Endothelial cell of umbilical vein (primary cell): ENCODE measurements around the gene GABPB1. TPM values are rescaled to one million over a fixed set of nuclear protein-coding genes. Genes with fewer than 3 reads are reported as not detected.

Experiments
- BruUV-seq: library from RNA; stranded (reverse); fragments of 400-500 nt; replicated peaks from 2 replicates; lab custom pipeline; 2021; lab: Mats Ljungman, UMichigan
- CTCF ChIA-PET: fragments of 300-600, 350-600 bp; sonication (Branson Sonifier 250); formaldehyde crosslinking; loops from one replicate; lab custom pipeline; 2021; ENCODE audit warnings: antibody characterized with exemption, inconsistent platforms; lab: Charles Lee
- POLR2A ChIA-PET: fragments of 300-600, 350-600 bp; sonication (Branson Sonifier 250); formaldehyde crosslinking; loops from one replicate; lab custom pipeline; 2021; ENCODE audit warnings: antibody characterized with exemption, inconsistent platforms; lab: Charles Lee
- DNase-seq: peaks from one replicate; pipeline ENCODE4 v3.0.0-alpha.2; 2011; ENCODE audit warnings: low read depth, low spot score
- FAIRE-seq: peaks from 2 replicates; lab custom pipeline; 2011; peaks lifted over from hg19 to GRCh38; lab: Jason Lieb, UNC
- H2AFZ ChIP-seq: 2 replicates; pipeline ENCODE4 v1.6.0; 2012; ENCODE audit warnings: low read depth, low read length, control low read depth, inconsistent platforms
- H3K27ac ChIP-seq: 2 replicates; pipeline ENCODE4 v1.5.1; 2011; ENCODE audit warnings: low read depth, mild to moderate bottlenecking, control low read depth, low read length, moderate library complexity; ENCODE audit not compliant: insufficient read depth
- H3K27me3 ChIP-seq, 2 experiments: 2 replicates each; pipeline versions ENCODE4 v1.6.0 to v1.6.1; 2011; ENCODE audit warnings: low read length in 2 of 2, mixed read lengths in 1 of 2; ENCODE audit not compliant: control insufficient read depth in 2 of 2, insufficient read depth in 2 of 2
- H3K36me3 ChIP-seq, 2 experiments: 2 replicates in 1 of 2; 3 replicates in 1 of 2; pipeline ENCODE4 v1.5.1; 2011; ENCODE audit warnings: low read length in 2 of 2, mild to moderate bottlenecking in 1 of 2, moderate library complexity in 1 of 2; ENCODE audit not compliant: control insufficient read depth in 2 of 2, insufficient read depth in 2 of 2; ENCODE audit errors: extremely low read depth in 1 of 2
- H3K4me1 ChIP-seq: 3 replicates; pipeline ENCODE4 v1.5.1; 2011; ENCODE audit warnings: mild to moderate bottlenecking, low read length; ENCODE audit not compliant: control insufficient read depth, insufficient read depth; ENCODE audit errors: extremely low read depth
- H3K4me2 ChIP-seq: 2 replicates; pipeline ENCODE4 v1.6.1; 2011; ENCODE audit warnings: low read length, control low read depth, mixed read lengths; ENCODE audit not compliant: insufficient read depth
- H3K4me3 ChIP-seq, 3 experiments: fragments of 200-600 bp in 1 of 3; sonication (generic), shearing (Covaris generic) in 1 of 3; replicated peaks in 1 of 3; 2 replicates each; pipeline ENCODE4 v1.5.1; 2011 to 2016; ENCODE audit warnings: control low read depth in 3 of 3, low read length in 3 of 3, mild to moderate bottlenecking in 2 of 3, inconsistent platforms in 1 of 3, low read depth in 1 of 3, moderate library complexity in 1 of 3; ENCODE audit not compliant: insufficient read depth in 1 of 3
- H3K79me2 ChIP-seq: 2 replicates; pipeline ENCODE4 v1.6.0; 2012; ENCODE audit warnings: low read length, inconsistent platforms; ENCODE audit not compliant: control insufficient read depth, insufficient read depth
- H3K9ac ChIP-seq: replicated peaks from 2 replicates; pipeline ENCODE3; 2011; ENCODE audit warnings: low read length, control low read depth; ENCODE audit not compliant: insufficient read depth; ENCODE audit errors: extremely low read depth
- H3K9me1 ChIP-seq: replicated peaks from 3 replicates; pipeline ENCODE4 v1.6.0; 2011; ENCODE audit warnings: mild to moderate bottlenecking, low read length; ENCODE audit not compliant: control insufficient read depth, insufficient read depth; ENCODE audit errors: extremely low read depth
- H3K9me3 ChIP-seq: replicated peaks from 2 replicates; pipeline ENCODE4 v1.5.1; 2012; ENCODE audit warnings: low read length, inconsistent platforms; ENCODE audit not compliant: control insufficient read depth, insufficient read depth
- H4K20me1 ChIP-seq: replicated peaks from 2 replicates; pipeline ENCODE3; 2011; ENCODE audit warnings: mild to moderate bottlenecking, low read length; ENCODE audit not compliant: control insufficient read depth, insufficient read depth; ENCODE audit errors: extremely low read depth
- EZH2 ChIP-seq: IDR thresholded peaks from 2 replicates; pipeline ENCODE4 v1.6.1; 2012; ENCODE audit warnings: borderline replicate concordance, low read depth, mild to moderate bottlenecking, moderate library complexity, low read length, inconsistent platforms; ENCODE audit not compliant: severe bottlenecking
- JUN ChIP-seq: IDR thresholded peaks from 2 replicates; pipeline ENCODE4 v1.6.1; 2011; ENCODE audit warnings: borderline replicate concordance, low read depth; ENCODE audit not compliant: insufficient read length, insufficient read depth
- POLR2A ChIP-seq: IDR thresholded peaks from 2 replicates; pipeline ENCODE4 v1.6.1; 2012; ENCODE audit warnings: low read depth, mild to moderate bottlenecking, control low read depth, low read length
- POLR2AphosphoS5 ChIP-seq: IDR thresholded peaks from 2 replicates; pipeline ENCODE4 v1.6.1; 2012; ENCODE audit warnings: low read depth, mild to moderate bottlenecking, control low read depth, low read length, moderate library complexity; ENCODE audit not compliant: insufficient read depth
- dilution Hi-C: fragments of 300-500 bp; cut with MboI; formaldehyde crosslinking; loops from one replicate; pipeline ENCODE4 v1.15.0; 2019; ENCODE audit warnings: low sequenced_read_pairs; ENCODE audit not compliant: extremely low pct_ligation_motif_present
- intact Hi-C: fragments of 100-400 bp; cut with micrococcal nuclease; formaldehyde crosslinking; loops from one replicate; pipeline ENCODE4 v1.10.0; 2022
- polyA plus RNA-seq, 4 experiments: library from polyadenylated mRNA; depleted of rRNA in 3 of 4; stranded (reverse) in 3 of 4; unstranded in 1 of 4; fragments of >200 nt; gene quantifications; 2 replicates each; pipeline versions ENCODE4 v1.2.1 to v1.2.3, GENCODE V29; 2011 to 2012; ENCODE audit warnings: missing spikeins in 1 of 4
- total RNA-seq: library from RNA; stranded (reverse); gene quantifications from 2 replicates; pipeline ENCODE4 v1.2.3, GENCODE V29; 2021
- TF ChIP-seq, protein P1 (sequence below), 2 donors: IDR thresholded peaks; 1 replicate in 1 of 2; 2 replicates in 1 of 2; pipeline ENCODE4 v1.5.1; 2011; ENCODE audit warnings: low read length in 2 of 2, mild to moderate bottlenecking in 2 of 2, moderate library complexity in 2 of 2, control low read depth in 1 of 2, inconsistent platforms in 1 of 2, low read depth in 1 of 2; ENCODE audit not compliant: insufficient read depth in 1 of 2; ENCODE audit errors: extremely low read depth in 1 of 2

Gene GABPB1
- total and polyA plus RNA-seq, 2 donors (not counting 3 experiments of a cell fraction or from before 2014, with no cell fraction given): 42.3 to 59.7 TPM

DNA sequence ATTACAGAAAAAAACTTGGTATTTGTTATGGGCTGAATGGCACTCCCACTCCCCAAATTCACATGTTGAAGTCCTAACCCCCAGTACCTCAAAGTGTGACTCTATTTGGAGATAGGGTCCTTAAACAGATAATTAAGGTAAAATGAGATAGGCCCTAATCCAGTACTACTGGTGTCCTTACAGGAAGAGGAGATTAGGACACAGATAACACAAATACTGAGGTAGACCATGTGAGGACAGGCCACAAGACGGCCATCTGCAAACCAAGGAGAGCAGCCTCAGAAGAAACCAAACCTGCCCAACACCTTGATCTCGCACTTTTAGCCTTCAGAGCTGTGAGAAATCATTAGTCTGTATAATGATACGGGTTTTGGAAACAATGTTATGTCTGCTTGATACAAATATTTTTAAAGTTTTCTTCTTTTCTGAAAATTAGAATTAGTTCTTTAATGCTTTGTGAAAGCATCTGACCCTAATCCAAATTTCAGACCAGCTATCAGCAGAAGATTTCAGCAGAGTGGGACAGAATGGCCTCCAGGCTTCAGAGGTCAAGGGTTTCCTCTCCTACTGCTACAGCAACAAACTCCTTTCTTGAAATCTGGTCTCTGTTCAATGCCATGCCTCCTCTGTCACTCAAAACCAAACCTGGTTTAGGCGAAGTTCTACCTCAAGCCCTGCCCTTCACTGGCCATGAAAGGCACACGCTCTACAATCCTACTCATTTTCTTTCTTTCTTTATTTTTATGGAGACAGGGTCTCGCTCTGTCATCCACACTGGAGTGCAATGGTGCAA is 67.5 kb downstream of the GABPB1 start:
- Histone ChIP-seq H3K4me3 (no peak overlapping the region), H3K9me1 (no peaks in the 10 kb centered on the region), H4K20me1 (no peaks in the 10 kb centered on the region), H3K4me2 (no peak overlapping the region), H3K9ac (no peak overlapping the region), H2AFZ (no peak overlapping the region), H3K36me3 (peaks cover 12 to 19% of the 10 kb centered on the region in 2 experiments), H3K27me3 (no peaks in the 10 kb centered on the region), H3K9me3 (no peaks in the 10 kb centered on the region), H3K27ac (no peak overlapping the region), H3K4me1 (no peaks in the 10 kb centered on the region), H3K79me2 (no peaks in the 10 kb centered on the region)
- ChIA-PET POLR2A (no interaction called here), CTCF (no interaction called here)
- no TSS peak for BruUV-seq
- dilution Hi-C loops (no loop called here), intact Hi-C loops (no loop called here)
- DNase-seq (no peak), FAIRE-seq (no peak)
- TF ChIP-seq POLR2A: no peak
- no peak for TF ChIP-seq EZH2
- TF ChIP-seq POLR2AphosphoS5: no peak
- no peak for TF ChIP-seq JUN
- TF ChIP-seq, protein P1, sequence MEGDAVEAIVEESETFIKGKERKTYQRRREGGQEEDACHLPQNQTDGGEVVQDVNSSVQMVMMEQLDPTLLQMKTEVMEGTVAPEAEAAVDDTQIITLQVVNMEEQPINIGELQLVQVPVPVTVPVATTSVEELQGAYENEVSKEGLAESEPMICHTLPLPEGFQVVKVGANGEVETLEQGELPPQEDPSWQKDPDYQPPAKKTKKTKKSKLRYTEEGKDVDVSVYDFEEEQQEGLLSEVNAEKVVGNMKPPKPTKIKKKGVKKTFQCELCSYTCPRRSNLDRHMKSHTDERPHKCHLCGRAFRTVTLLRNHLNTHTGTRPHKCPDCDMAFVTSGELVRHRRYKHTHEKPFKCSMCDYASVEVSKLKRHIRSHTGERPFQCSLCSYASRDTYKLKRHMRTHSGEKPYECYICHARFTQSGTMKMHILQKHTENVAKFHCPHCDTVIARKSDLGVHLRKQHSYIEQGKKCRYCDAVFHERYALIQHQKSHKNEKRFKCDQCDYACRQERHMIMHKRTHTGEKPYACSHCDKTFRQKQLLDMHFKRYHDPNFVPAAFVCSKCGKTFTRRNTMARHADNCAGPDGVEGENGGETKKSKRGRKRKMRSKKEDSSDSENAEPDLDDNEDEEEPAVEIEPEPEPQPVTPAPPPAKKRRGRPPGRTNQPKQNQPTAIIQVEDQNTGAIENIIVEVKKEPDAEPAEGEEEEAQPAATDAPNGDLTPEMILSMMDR (IDR thresholded peaks at IDR 0.05; ENCODE audit: extremely low read depth in 1 of 2, insufficient read depth in 1 of 2, low read depth in 1 of 2, low read length in 2 of 2): no peak
